GM12878 (cell line): Measurements from ENCODE around the gene AP1M2. TPM values are rescaled to one million over a fixed set of nuclear protein-coding genes. Genes with fewer than 3 reads are reported as not detected.
"Not testable (repeated sequence)": the region's sequence is repeated elsewhere in the genome, so short reads cannot be mapped to it uniquely, and the experiment has no call there.

Source experiments
- ATAC-seq: fragments of 200-7000 bp; cut with Tn5 transposase; 3 replicates; pipeline ENCODE4 v1.9.1; 2020; ENCODE audit warnings: mild to moderate bottlenecking, moderate library complexity
- BruUV-seq: library from RNA; stranded (reverse); fragments of 400-500 nt; replicated peaks from 2 replicates; lab custom pipeline; 2021; lab: Mats Ljungman, UMichigan
- CTCF ChIA-PET: fragments of 300-600 bp; sonication (Branson Sonifier 250); formaldehyde crosslinking; extraction: SDS; loops from one replicate; lab custom pipeline; 2021; ENCODE audit warnings: inconsistent platforms; lab: Yijun Ruan, JAX
- POLR2A ChIA-PET: fragments of 350-600 bp; formaldehyde crosslinking; extraction: SDS; loops from one replicate; lab custom pipeline; 2021; ENCODE audit warnings: inconsistent platforms; lab: Charles Lee
- RAD21 ChIA-PET: fragments of 300-600 bp; sonication (Branson Sonifier 250); formaldehyde crosslinking; loops from one replicate; lab custom pipeline; 2023; ENCODE audit warnings: antibody characterized with exemption; ENCODE audit not compliant: unreplicated experiment; lab: Charles Lee
- SMC1A ChIA-PET: fragments of 300-600 bp; sonication (Branson Sonifier 250); formaldehyde crosslinking; loops from one replicate; lab custom pipeline; 2023; ENCODE audit not compliant: unreplicated experiment, uncharacterized antibody; lab: Charles Lee
- DNase-seq: peaks from one replicate; pipeline ENCODE4 v3.0.0-alpha.2; 2011; ENCODE audit warnings: low read depth, low spot score
- FAIRE-seq: peaks from 3 replicates; lab custom pipeline; 2011; peaks lifted over from hg19 to GRCh38; lab: Jason Lieb, UNC
- H2AFZ ChIP-seq: 2 replicates; pipeline ENCODE4 v1.6.0; 2011; ENCODE audit warnings: low read depth, low read length, control low read depth; ENCODE audit not compliant: control insufficient read depth
- H3K27ac ChIP-seq: 2 replicates; pipeline ENCODE4 v1.5.1; 2011; ENCODE audit warnings: control low read depth; ENCODE audit not compliant: control insufficient read depth, insufficient read depth
- H3K27me3 ChIP-seq, 2 experiments: replicated peaks in 1 of 2; 2 replicates each; pipeline versions ENCODE4 v1.6.0 to v1.6.1; 2011; ENCODE audit warnings: low read length in 1 of 2; ENCODE audit not compliant: control insufficient read depth in 2 of 2, insufficient read depth in 2 of 2
- H3K36me3 ChIP-seq, 2 experiments: 2 replicates each; pipeline ENCODE4 v1.5.1; 2011; ENCODE audit warnings: low read length in 1 of 2; ENCODE audit not compliant: control insufficient read depth in 2 of 2, insufficient read depth in 2 of 2
- H3K4me1 ChIP-seq: 2 replicates; pipeline ENCODE4 v1.6.1; 2011; ENCODE audit warnings: mild to moderate bottlenecking, low read length, moderate library complexity, mixed read lengths; ENCODE audit not compliant: control insufficient read depth, insufficient read depth
- H3K4me2 ChIP-seq: 2 replicates; pipeline ENCODE4 v1.6.0; 2011; ENCODE audit warnings: control low read depth; ENCODE audit not compliant: control insufficient read depth, insufficient read depth
- H3K4me3 ChIP-seq: fragments of 200-600 bp; sonication (generic); 2 replicates; pipeline ENCODE4 v1.5.1; 2016
- H3K79me2 ChIP-seq: 2 replicates; pipeline ENCODE4 v1.6.0; 2011; ENCODE audit warnings: low read length; ENCODE audit not compliant: control insufficient read depth, insufficient read depth
- H3K9ac ChIP-seq: 2 replicates; pipeline ENCODE4 v1.8.0; 2011; ENCODE audit warnings: low read length, control low read depth, mixed read lengths; ENCODE audit not compliant: control insufficient read depth, insufficient read depth
- H3K9me3 ChIP-seq: replicated peaks from 3 replicates; pipeline ENCODE4 v1.5.1; 2011; ENCODE audit warnings: mild to moderate bottlenecking, low read length; ENCODE audit not compliant: control insufficient read depth, insufficient read depth
- H4K20me1 ChIP-seq: 2 replicates; pipeline ENCODE4 v1.6.0; 2011; ENCODE audit not compliant: control insufficient read depth, insufficient read depth
- BCL3 ChIP-seq: IDR thresholded peaks from 2 replicates; pipeline ENCODE4 v1.6.1; 2011; ENCODE audit warnings: borderline replicate concordance, low read depth, mild to moderate bottlenecking, moderate library complexity, low read length; ENCODE audit not compliant: insufficient read depth, poor library complexity, severe bottlenecking
- KAT2A ChIP-seq: conservative IDR thresholded peaks from 2 replicates; pipeline ENCODE4 v1.6.1; 2011; ENCODE audit warnings: low read depth, low read length; ENCODE audit not compliant: control insufficient read depth
- NFYB ChIP-seq: IDR thresholded peaks from 2 replicates; pipeline ENCODE4 v1.6.1; 2011; ENCODE audit warnings: low read depth, mild to moderate bottlenecking, low read length, improper control_type of control experiment, moderate library complexity; ENCODE audit not compliant: insufficient read depth
- NRF1 ChIP-seq: conservative IDR thresholded peaks from 2 replicates; pipeline ENCODE4 v1.6.1; 2011; ENCODE audit warnings: mild to moderate bottlenecking, low read depth, low read length, improper control_type of control experiment
- PML ChIP-seq: IDR thresholded peaks from 2 replicates; pipeline ENCODE4 v1.6.1; 2012; ENCODE audit warnings: low read length, inconsistent platforms
- SUPT20H ChIP-seq: IDR thresholded peaks from 2 replicates; pipeline ENCODE4 v1.6.1; 2011; ENCODE audit warnings: low read depth, mild to moderate bottlenecking, low read length, moderate library complexity, borderline replicate concordance; ENCODE audit not compliant: control insufficient read depth
- SUZ12 ChIP-seq: fragments of 200-600 bp; sonication (generic); IDR thresholded peaks from one replicate; pipeline ENCODE4 v1.6.1; 2018; ENCODE audit warnings: antibody characterized with exemption, mild to moderate bottlenecking; ENCODE audit not compliant: unreplicated experiment
- ZBTB11 ChIP-seq: fragments of 450-650 bp; formaldehyde crosslinking; IDR thresholded peaks from 2 replicates; pipeline ENCODE4 v1.5.0; 2022; ENCODE audit warnings: mild to moderate bottlenecking, missing genetic modification characterization
- WGBS: methylation state at CpG from one replicate; pipeline ENCODE4 v1.1.6; 2016; ENCODE audit warnings: low lambda C conversion rate; ENCODE audit not compliant: insufficient replicate concordance, insufficient coverage; ENCODE audit errors: missing lambda C conversion rate; 5-methylcytosine and 5-hydroxymethylcytosine counted together
- in situ Hi-C: fragments of 300-500 bp; cut with MboI; formaldehyde crosslinking; loops from 9 replicates; pipeline ENCODE4 v1.14.3; 2018; ENCODE audit warnings: mixed read lengths
- intact Hi-C: fragments of 100-400 bp; cut with micrococcal nuclease; formaldehyde crosslinking; loops from one replicate; pipeline ENCODE4 v1.14.2; 2022; ENCODE audit not compliant: unreplicated experiment
- polyA plus RNA-seq, 11 experiments: library from polyadenylated mRNA; depleted of rRNA in 4 of 11; unstranded in 6 of 11; stranded (reverse) in 5 of 11; fragments of >200 nt; fragmentation: Nextera tagmentation in 4 of 11; fragmentation: Illumina TruSeq in 1 of 11; extraction: Ambion mirVana in 4 of 11; extraction: Trizol in 1 of 11; gene quantifications; 1 replicate in 1 of 11; 2 replicates in 10 of 11; pipeline versions ENCODE4 v1.2.1 to v1.2.3, GENCODE V29; 2011 to 2016; ENCODE audit warnings: inconsistent platforms in 2 of 11, missing spikeins in 2 of 11, low read depth in 1 of 11
- total RNA-seq, 4 experiments: library from RNA; depleted of rRNA in 3 of 4; stranded (reverse); fragments of >200 nt in 3 of 4; fragmentation: Illumina TruSeq in 1 of 4; extraction: Trizol in 1 of 4; gene quantifications; 2 replicates each; pipeline versions ENCODE4 v1.2.1 to v1.2.3, GENCODE V29; 2013 to 2021

The AP1M2 gene
- total and polyA plus RNA-seq, 10 of the 15 experiments (the other 5 are each of a cell fraction or from before 2014, with no cell fraction given) = 0.72 TPM; not detected in 9

DNA sequence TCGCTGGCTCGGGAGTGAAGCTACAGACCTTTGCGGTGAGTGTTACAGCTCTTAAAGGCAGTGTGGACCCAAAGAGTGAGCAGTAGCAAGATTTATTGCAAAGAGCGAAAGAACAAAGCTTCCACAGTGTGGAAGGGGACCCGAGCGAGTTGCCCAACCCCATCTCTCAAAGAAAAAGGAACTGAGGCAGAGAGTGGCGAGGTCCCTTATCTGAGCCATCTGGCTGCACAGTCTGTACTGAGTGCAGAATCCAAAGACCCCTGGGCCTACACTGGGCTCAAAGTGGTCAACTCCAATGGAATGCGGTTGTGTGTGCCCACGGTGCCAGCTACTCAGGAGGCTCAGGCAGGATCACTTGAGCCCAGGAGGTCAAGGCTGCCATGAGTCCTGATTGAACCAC lies 48.1 kb downstream of the AP1M2 start:
- H3K4me3 ChIP-seq, H3K4me2 ChIP-seq, DNase-seq, H3K27ac ChIP-seq, H3K36me3 ChIP-seq, H2AFZ ChIP-seq, intact Hi-C loops, in situ Hi-C loops, H4K20me1 ChIP-seq, H3K9ac ChIP-seq, H3K79me2 ChIP-seq, ATAC-seq, RAD21 ChIA-PET, POLR2A ChIA-PET, FAIRE-seq, BruUV-seq, H3K4me1 ChIP-seq, SMC1A ChIA-PET, H3K27me3 ChIP-seq, H3K9me3 ChIP-seq: not testable (repeated sequence)
- CTCF ChIA-PET = interaction anchor here (0.6 to 1.7 kb wide), 2 partner anchors 11 to 162 kb away, joined by 3 read pairs; partner anchors contain the start of gene QTRT1
- WGBS = 19% methylated on average over 9 of the region's 9 CpGs

DNA sequence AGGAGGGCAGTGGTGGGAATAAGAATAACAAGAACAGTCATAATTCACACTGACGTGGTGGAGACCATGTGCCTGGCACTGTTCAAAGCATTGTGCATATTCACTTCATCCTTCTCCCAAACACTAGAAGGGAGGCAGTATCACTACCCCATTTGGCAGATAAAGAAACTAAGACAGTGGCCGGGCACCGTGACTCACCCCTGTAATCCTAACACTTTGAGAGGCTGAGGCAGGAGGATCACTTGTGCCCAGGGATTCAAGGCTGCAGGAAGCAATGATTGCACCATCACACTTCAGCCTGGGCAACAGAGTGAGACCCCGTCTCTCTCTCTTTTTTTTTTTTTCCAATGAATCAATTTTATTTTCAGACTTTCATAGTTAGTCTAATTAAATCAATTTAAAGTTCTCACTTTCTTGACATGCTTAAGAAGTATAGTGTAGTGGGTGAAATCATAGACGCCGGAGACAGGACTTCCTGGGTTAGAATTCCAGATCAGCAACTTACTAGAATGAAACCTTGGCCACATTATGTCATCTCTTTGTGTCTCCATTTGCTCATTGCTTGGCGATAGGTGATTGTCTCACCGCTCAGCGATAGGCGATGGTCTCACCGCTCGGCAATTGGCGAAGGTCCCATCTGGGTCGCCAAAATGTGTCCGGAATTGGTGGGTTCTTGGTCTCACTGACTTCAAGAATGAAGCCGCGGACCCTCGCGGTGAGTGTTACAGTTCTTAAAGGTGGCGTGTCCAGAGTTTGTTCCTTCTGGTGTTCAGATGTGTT lies 48.7 kb downstream of the AP1M2 start:
- intact Hi-C loops (no loop called here), in situ Hi-C loops (no loop called here)
- Histone ChIP-seq H3K36me3 (no peaks in the 10 kb centered on the region), H3K4me2 (no peak overlapping the region), H3K9ac (no peak overlapping the region), H3K79me2 (no peaks in the 10 kb centered on the region), H3K4me1 (peaks cover 3% of the 10 kb centered on the region; the same call in 1 of the 2 replicates), H2AFZ (no peak overlapping the region), H3K27ac (no peak overlapping the region), H4K20me1 (no peaks in the 10 kb centered on the region), H3K27me3 (peaks cover 0 to 4% of the 10 kb centered on the region in 2 experiments; a peak in 1 of 4 replicates), H3K4me3 (no peak overlapping the region), H3K9me3 (no peaks in the 10 kb centered on the region)
- no peak for DNase-seq
- ATAC-seq = peak; percentile 39; the same call in 2 of the 3 replicates
- 49% methylated on average over 20 of the region's 20 CpGs for WGBS
- no TSS peak for BruUV-seq
- POLR2A ChIA-PET = interaction anchor here (0.6 to 0.7 kb wide), 2 partner anchors 30 to 280 kb away, joined by 3 read pairs; partner anchors contain the start of gene CDKN2D
- no peak for FAIRE-seq
- TF ChIP-seq KAT2A (no peak), PML (no peak), NFYB (no peak), NRF1 (no peak), SUZ12 (no peak), BCL3 (peak; percentile 71), ZBTB11 (CRISPR knock-in tag) (no peak), SUPT20H (no peak)
- RAD21 ChIA-PET = interaction anchor here (0.8 kb wide), 1 partner anchor 55 kb away, joined by 3 read pairs; no protein-coding TSS in a partner anchor
- CTCF ChIA-PET = interaction anchor here (0.6 to 1.7 kb wide), 5 partner anchors 13 to 341 kb away, joined by 3 read pairs; partner anchors contain the start of gene QTRT1
- SMC1A ChIA-PET = interaction anchor here (0.7 to 1.2 kb wide), 3 partner anchors 31 to 57 kb away, joined by 3 read pairs; no protein-coding TSS in a partner anchor
